ENCODE measurements around the gene FLOT2. TPM values are rescaled to one million over a fixed set of nuclear protein-coding genes. Genes with fewer than 3 reads are reported as not detected.

The FLOT2 gene
- total RNA-seq, 4 donors from 2014 or later, result 60.2 to 94.8 (median 86.0) TPM

DNA sequence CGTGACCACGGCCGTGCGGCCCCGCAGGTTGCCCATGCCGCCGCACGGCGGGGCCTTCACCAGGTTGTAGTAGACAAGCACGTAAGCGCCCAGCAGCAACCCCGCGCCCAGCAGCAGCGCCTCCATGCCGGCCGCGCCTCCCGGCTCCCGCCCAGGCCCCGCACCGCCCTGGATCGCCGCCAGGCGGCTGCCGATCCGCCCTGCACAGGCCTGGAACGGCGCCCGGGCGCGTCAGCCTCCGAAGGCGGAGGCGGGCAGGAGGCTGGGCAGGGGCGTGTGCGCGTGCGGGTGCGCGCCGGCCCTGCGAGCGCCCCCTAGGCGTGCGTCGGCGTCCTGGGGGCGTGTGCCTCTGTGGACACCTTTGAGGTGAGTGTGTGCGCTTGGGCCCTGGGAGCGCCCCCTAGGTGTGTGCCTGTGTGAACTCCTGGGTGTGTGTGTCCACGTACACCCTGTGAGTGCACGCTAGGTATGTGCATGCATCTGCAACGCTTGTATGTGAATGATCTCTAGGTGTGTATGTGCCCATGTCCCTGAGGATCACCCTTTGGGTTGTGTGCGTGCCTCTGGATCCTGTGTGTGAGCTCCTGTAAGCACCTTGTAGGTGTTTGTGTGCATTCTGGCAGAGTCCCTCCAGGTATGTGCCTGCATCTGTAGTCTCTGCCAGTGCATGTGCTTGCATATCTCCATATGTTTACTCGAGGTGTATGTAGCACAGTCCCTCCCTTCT, 5.4 kb upstream of the FLOT2 start, which contains the start of gene DHRS13:
TSS of gene DHRS13 (minus strand) at position 261 of the 727 bp plus-strand sequence. CDS start at position 126, 135 bp downstream.
- intact Hi-C loops (cut with DNase I), result no loop called here
- Histone ChIP-seq H3K27me3 (peaks cover 0 to 5% (median 0%) of the 10 kb centered on the region in 4 donors), H3K27ac (replicated peaks in 1 of 4) (peak within 1 kb of the TSS; percentile 83 to 92 (median 88)), H3K4me3 (peak within 1 kb of the TSS; percentile 69 to 83 (median 78)), H3K36me3 (peaks cover 9 to 27% (median 26%) of the 10 kb centered on the region in 4 donors), H3K4me1 (peaks cover 17 to 57% (median 45%) of the 10 kb centered on the region in 4 donors), H3K9me3 (no peaks in the 10 kb centered on the region)
- DNase-seq (ENCODE audit: extremely low spot score), result peak; percentile 92
- no peak for TF ChIP-seq POLR2A (IDR thresholded peaks at IDR 0.05; ENCODE audit: low read depth)
- TF ChIP-seq, protein P1, sequence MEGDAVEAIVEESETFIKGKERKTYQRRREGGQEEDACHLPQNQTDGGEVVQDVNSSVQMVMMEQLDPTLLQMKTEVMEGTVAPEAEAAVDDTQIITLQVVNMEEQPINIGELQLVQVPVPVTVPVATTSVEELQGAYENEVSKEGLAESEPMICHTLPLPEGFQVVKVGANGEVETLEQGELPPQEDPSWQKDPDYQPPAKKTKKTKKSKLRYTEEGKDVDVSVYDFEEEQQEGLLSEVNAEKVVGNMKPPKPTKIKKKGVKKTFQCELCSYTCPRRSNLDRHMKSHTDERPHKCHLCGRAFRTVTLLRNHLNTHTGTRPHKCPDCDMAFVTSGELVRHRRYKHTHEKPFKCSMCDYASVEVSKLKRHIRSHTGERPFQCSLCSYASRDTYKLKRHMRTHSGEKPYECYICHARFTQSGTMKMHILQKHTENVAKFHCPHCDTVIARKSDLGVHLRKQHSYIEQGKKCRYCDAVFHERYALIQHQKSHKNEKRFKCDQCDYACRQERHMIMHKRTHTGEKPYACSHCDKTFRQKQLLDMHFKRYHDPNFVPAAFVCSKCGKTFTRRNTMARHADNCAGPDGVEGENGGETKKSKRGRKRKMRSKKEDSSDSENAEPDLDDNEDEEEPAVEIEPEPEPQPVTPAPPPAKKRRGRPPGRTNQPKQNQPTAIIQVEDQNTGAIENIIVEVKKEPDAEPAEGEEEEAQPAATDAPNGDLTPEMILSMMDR (IDR thresholded peaks at IDR 0.05), result peak; percentile 72 to 80 (median 79)
- TF ChIP-seq POLR2AphosphoS5 (IDR thresholded peaks at IDR 0.05), result peak in 1 of 2 donors; percentile 59
- no peak for TF ChIP-seq EP300 (IDR thresholded peaks at IDR 0.05)
- WGBS, result 1% methylated on average over 26 of the region's 55 CpGs

DNA sequence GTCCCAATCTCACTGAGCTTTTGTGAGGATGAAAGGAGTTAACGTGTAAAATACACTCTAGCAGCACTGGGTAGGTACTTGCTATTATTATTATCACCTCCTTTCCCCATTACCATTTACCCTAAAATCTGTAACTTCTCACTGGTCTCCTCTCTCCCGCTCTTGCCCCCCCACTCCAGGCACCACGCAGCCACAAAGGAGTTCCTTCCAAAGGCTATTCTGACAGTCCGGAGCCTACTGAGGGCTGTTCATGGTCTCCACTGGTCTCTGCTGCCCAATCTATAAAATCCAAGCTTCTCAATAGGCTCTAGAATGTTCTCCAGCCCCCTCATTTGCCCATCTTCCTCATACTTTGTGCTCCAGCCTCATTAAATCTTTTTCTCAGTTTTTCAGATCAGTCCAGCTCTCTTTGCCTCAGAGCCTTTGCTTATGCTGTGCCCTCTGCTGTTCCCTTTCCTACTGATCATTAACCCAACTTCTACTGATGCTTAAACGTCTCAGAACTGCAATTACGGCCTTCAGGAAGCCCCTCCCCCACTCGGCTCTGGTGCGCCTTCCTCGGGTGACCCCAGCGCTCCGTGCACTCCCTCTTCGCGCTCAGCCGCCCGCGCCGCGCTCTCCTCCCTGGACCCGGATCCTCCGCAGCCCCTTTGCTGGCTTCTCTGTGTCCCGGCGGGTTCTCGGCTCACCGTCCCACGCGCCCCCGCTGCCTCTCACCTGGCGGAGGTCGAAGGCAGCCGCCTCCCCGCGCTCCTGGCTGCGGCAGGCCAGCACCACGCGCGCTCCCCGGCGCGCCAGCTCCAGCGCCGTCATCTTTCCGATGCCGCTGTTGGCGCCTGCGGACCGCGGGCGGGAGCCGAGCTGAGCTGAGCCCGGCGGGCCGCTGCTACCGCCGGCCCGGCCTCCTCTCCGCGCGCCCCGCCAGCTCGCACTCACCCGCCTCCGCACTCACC, 4.6 kb upstream of the FLOT2 start:
- 16% methylated on average over 16 of the region's 62 CpGs for WGBS
- Histone ChIP-seq H3K9me3 (no peaks in the 10 kb centered on the region), H3K36me3 (peaks cover 9 to 19% (median 18%) of the 10 kb centered on the region in 4 donors), H3K27ac (replicated peaks in 1 of 4) (peak overlapping the region; percentile 83 to 92 (median 88)), H3K4me3 (peak overlapping the region; percentile 69 to 83 (median 78)), H3K4me1 (peaks cover 20 to 52% (median 41%) of the 10 kb centered on the region in 4 donors), H3K27me3 (peaks cover 0 to 5% (median 0%) of the 10 kb centered on the region in 4 donors)
- TF ChIP-seq, protein P1 (IDR thresholded peaks at IDR 0.05), result no peak
- TF ChIP-seq POLR2A (IDR thresholded peaks at IDR 0.05; ENCODE audit: low read depth), result no peak
- TF ChIP-seq POLR2AphosphoS5 (IDR thresholded peaks at IDR 0.05), result no peak
- no peak for TF ChIP-seq EP300 (IDR thresholded peaks at IDR 0.05)
- intact Hi-C loops (cut with DNase I), result no loop called here
- DNase-seq (ENCODE audit: extremely low spot score), result no peak

GRCh38 chr17:28900986-28901726, 3.6 kb upstream of the FLOT2 start:
- peak overlapping the region in 1 of 4 donors; percentile 78 for H3K4me3 ChIP-seq
- no peaks in the 10 kb centered on the region for H3K9me3 ChIP-seq
- no peak overlapping the region for H3K27ac ChIP-seq (replicated peaks in 1 of 4)
- 97% methylated on average over 5 of the region's 24 CpGs for WGBS
- H3K36me3 ChIP-seq, result peaks cover 2 to 9% (median 8%) of the 10 kb centered on the region in 4 donors
- H3K27me3 ChIP-seq, result peaks cover 0 to 5% (median 0%) of the 10 kb centered on the region in 4 donors
- TF ChIP-seq EP300 (IDR thresholded peaks at IDR 0.05) (no peak), POLR2A (IDR thresholded peaks at IDR 0.05; ENCODE audit: low read depth) (no peak), POLR2AphosphoS5 (IDR thresholded peaks at IDR 0.05) (no peak)
- TF ChIP-seq, protein P1 (IDR thresholded peaks at IDR 0.05), result no peak
- intact Hi-C loops (cut with DNase I), result no loop called here
- DNase-seq (ENCODE audit: extremely low spot score), result no peak
- H3K4me1 ChIP-seq, result peaks cover 25 to 52% (median 40%) of the 10 kb centered on the region in 4 donors

- Histone ChIP-seq H3K4me3 (no peak overlapping the region), H3K27me3 (peaks cover 0 to 5% (median 0%) of the 10 kb centered on the region in 4 donors), H3K36me3 (no peaks in the 10 kb centered on the region), H3K9me3 (no peaks in the 10 kb centered on the region), H3K27ac (replicated peaks in 1 of 4) (peak overlapping the region in 1 of 4 donors; percentile 96), H3K4me1 (peaks cover 31 to 63% (median 49%) of the 10 kb centered on the region in 4 donors)
- DNase-seq (ENCODE audit: extremely low spot score), result no peak
- WGBS, result 96% methylated on average over 5 of the region's 5 CpGs
- intact Hi-C loops (cut with DNase I), result loop anchor here (5.0 to 10.0 kb wide), 2 partner anchors 45 to 142 kb away; no protein-coding TSS in a partner anchor
- TF ChIP-seq POLR2A (IDR thresholded peaks at IDR 0.05; ENCODE audit: low read depth), result no peak
These were observed 1.8 kb upstream of the FLOT2 start for GRCh38 chr17:28899212-28899815.
